Lower lobe of right lung (tissue), 2 donors: ENCODE results near the gene LDHAL6B. TPM values are rescaled to one million over a fixed set of nuclear protein-coding genes. Genes with fewer than 3 reads are reported as not detected.

Source experiments
- ATAC-seq, 2 donors: fragments of 200-7000 bp; cut with Tn5 transposase; one replicate each; pipeline ENCODE4 v1.9.1; 2020 to 2022; ENCODE audit warnings: mild to moderate bottlenecking in 2 of 2, moderate library complexity in 2 of 2
- DNase-seq: peaks from one replicate; pipeline ENCODE4 v3.0.0-alpha.2; 2020
- H3K27ac ChIP-seq: fragments of 200-600 bp; one replicate; pipeline ENCODE4 v1.8.0; 2022
- H3K27me3 ChIP-seq: fragments of 200-600 bp; one replicate; pipeline ENCODE4 v1.8.0; 2022; ENCODE audit warnings: low read depth
- H3K36me3 ChIP-seq: fragments of 200-600 bp; one replicate; pipeline ENCODE4 v1.8.0; 2022; ENCODE audit warnings: mild to moderate bottlenecking
- H3K4me1 ChIP-seq: fragments of 200-600 bp; one replicate; pipeline ENCODE4 v1.8.0; 2022
- H3K4me3 ChIP-seq: fragments of 200-600 bp; one replicate; pipeline ENCODE4 v1.8.0; 2022; ENCODE audit warnings: mild to moderate bottlenecking
- H3K9me3 ChIP-seq: fragments of 200-600 bp; one replicate; pipeline ENCODE4 v1.8.0; 2022
- CTCF ChIP-seq: fragments of 200-600 bp; IDR thresholded peaks from one replicate; pipeline ENCODE4 v1.8.0; 2022; ENCODE audit warnings: antibody characterized with exemption, mild to moderate bottlenecking
- intact Hi-C: fragments of 100-400 bp; cut with DNase I; formaldehyde crosslinking; loops from one replicate; pipeline ENCODE4 v1.11.0; 2022
- total RNA-seq: library from RNA; stranded (reverse); fragmentation: NEBNext Ultra II Directional; extraction: Animal tissue kit (Norgen Biotek cat#: 25700); gene quantifications from one replicate; pipeline ENCODE4 v1.2.1, GENCODE V29; 2021
- donor health status: DM: no; HTN: yes; CAD: no; lungs with severe emphysema.

Gene LDHAL6B
- total RNA-seq, 1 donor from 2014 or later, result not detected

- no peak for ATAC-seq
- Histone ChIP-seq H3K27me3 (no peaks in the 10 kb centered on the region), H3K36me3 (peaks cover 73% of the 10 kb centered on the region), H3K27ac (no peak overlapping the region), H3K4me3 (no peak overlapping the region), H3K4me1 (no peaks in the 10 kb centered on the region), H3K9me3 (no peaks in the 10 kb centered on the region)
- DNase-seq, result no peak
- TF ChIP-seq CTCF, result no peak
- intact Hi-C loops, result no loop called here
Measured at GRCh38 chr15:59199626-59200465, 6.8 kb upstream of the LDHAL6B start.

- H3K27ac ChIP-seq, result no peak overlapping the region
- no peak for ATAC-seq
- no peak for DNase-seq
- intact Hi-C loops, result no loop called here
- no peak overlapping the region for H3K4me3 ChIP-seq
- H3K27me3 ChIP-seq, result no peaks in the 10 kb centered on the region
- no peaks in the 10 kb centered on the region for H3K9me3 ChIP-seq
- H3K36me3 ChIP-seq, result peaks cover 73% of the 10 kb centered on the region
- no peak for TF ChIP-seq CTCF
- no peaks in the 10 kb centered on the region for H3K4me1 ChIP-seq
Measured at GRCh38 chr15:59200560-59200959, 6.1 kb upstream of the LDHAL6B start.

- no peak overlapping the region for H3K4me3 ChIP-seq
- no peak overlapping the region for H3K27ac ChIP-seq
- H3K36me3 ChIP-seq, result peaks cover 83% of the 10 kb centered on the region
- no peak for ATAC-seq
- DNase-seq, result no peak
- intact Hi-C loops, result no loop called here
- no peak for TF ChIP-seq CTCF
- no peaks in the 10 kb centered on the region for H3K4me1 ChIP-seq
- no peaks in the 10 kb centered on the region for H3K27me3 ChIP-seq
- H3K9me3 ChIP-seq, result no peaks in the 10 kb centered on the region
Measured at GRCh38 chr15:59203008-59203407, 3.6 kb upstream of the LDHAL6B start.

GRCh38 chr15:59203657-59204056 lies 3.0 kb upstream of the LDHAL6B start:
- ATAC-seq (no peak), DNase-seq (no peak)
- no peaks in the 10 kb centered on the region for H3K27me3 ChIP-seq
- H3K36me3 ChIP-seq, result peaks cover 86% of the 10 kb centered on the region
- H3K27ac ChIP-seq, result no peak overlapping the region
- no peaks in the 10 kb centered on the region for H3K4me1 ChIP-seq
- intact Hi-C loops, result no loop called here
- H3K9me3 ChIP-seq, result no peaks in the 10 kb centered on the region
- no peak overlapping the region for H3K4me3 ChIP-seq
- no peak for TF ChIP-seq CTCF

GRCh38 chr15:59205839-59206622 lies 612 bp upstream of the LDHAL6B start:
- no peak overlapping the region for H3K4me3 ChIP-seq
- H3K4me1 ChIP-seq, result no peaks in the 10 kb centered on the region
- no peak for ATAC-seq
- DNase-seq, result no peak
- no peaks in the 10 kb centered on the region for H3K27me3 ChIP-seq
- no peak for TF ChIP-seq CTCF
- no peaks in the 10 kb centered on the region for H3K9me3 ChIP-seq
- intact Hi-C loops, result no loop called here
- no peak overlapping the region for H3K27ac ChIP-seq
- peaks cover 70% of the 10 kb centered on the region for H3K36me3 ChIP-seq
